Neural cell (in vitro differentiated cells): ENCODE results near the gene SEMA3B. TPM values are rescaled to one million over a fixed set of nuclear protein-coding genes. Genes with fewer than 3 reads are reported as not detected.
"Not testable (repeated sequence)": the region's sequence is repeated elsewhere in the genome, so short reads cannot be mapped to it uniquely, and the experiment has no call there.

Experiments
- H2AFZ ChIP-seq: fragments of 200-600, 300-800 bp; sonication (generic), shearing (Covaris generic); 2 replicates; pipeline ENCODE4 v1.6.0; 2014; ENCODE audit warnings: low read depth, mild to moderate bottlenecking, antibody characterized with exemption, low read length, moderate library complexity
- H3F3A ChIP-seq: fragments of 200-600 bp; shearing (Covaris generic); 2 replicates; pipeline ENCODE4 v1.6.1; 2016; ENCODE audit warnings: mild to moderate bottlenecking, moderate library complexity, mixed read lengths, antibody characterized with exemption, low read length; ENCODE audit not compliant: insufficient read depth, poor library complexity, severe bottlenecking
- H3K27ac ChIP-seq: fragments of 200-600, 300-800 bp; sonication (generic), shearing (Covaris generic); 2 replicates; pipeline ENCODE4 v1.5.1; 2014; ENCODE audit warnings: mild to moderate bottlenecking, low read length, moderate library complexity
- H3K27me3 ChIP-seq: fragments of 300-800, 200-600 bp; sonication (generic), shearing (Covaris generic); 2 replicates; pipeline ENCODE4 v1.6.0; 2014; ENCODE audit warnings: mild to moderate bottlenecking, low read depth, low read length, moderate library complexity; ENCODE audit not compliant: insufficient read depth
- H3K36me3 ChIP-seq: fragments of 300-800, 200-600 bp; sonication (generic), shearing (Covaris generic); 2 replicates; pipeline ENCODE4 v1.5.1; 2014; ENCODE audit warnings: mild to moderate bottlenecking, antibody characterized with exemption, low read length, moderate library complexity; ENCODE audit not compliant: insufficient read depth
- H3K4me2 ChIP-seq: fragments of 300-800, 200-600 bp; sonication (generic), shearing (Covaris generic); 2 replicates; pipeline ENCODE4 v1.6.0; 2014; ENCODE audit warnings: mild to moderate bottlenecking, low read length
- H3K4me3 ChIP-seq: fragments of 300-800, 200-600 bp; sonication (generic), shearing (Covaris generic); 2 replicates; pipeline ENCODE4 v1.5.1; 2014; ENCODE audit warnings: mild to moderate bottlenecking, low read length, moderate library complexity
- H3K79me2 ChIP-seq: fragments of 200-600 bp; shearing (Covaris generic); replicated peaks from 2 replicates; pipeline ENCODE4 v1.6.0; 2014; ENCODE audit warnings: mild to moderate bottlenecking, low read length, moderate library complexity; ENCODE audit not compliant: insufficient read depth
- H3K9ac ChIP-seq: fragments of 300-800, 200-600 bp; sonication (generic), shearing (Covaris generic); 2 replicates; pipeline ENCODE4 v1.6.1; 2016; ENCODE audit warnings: mild to moderate bottlenecking, low read length, mixed read lengths
- H3K9me2 ChIP-seq: fragments of 200-600 bp; shearing (Covaris generic); 2 replicates; pipeline ENCODE4 v1.6.1; 2016; ENCODE audit warnings: mild to moderate bottlenecking, low read length, mixed read lengths; ENCODE audit not compliant: insufficient read depth
- H3K9me3 ChIP-seq: fragments of 200-600, 300-800 bp; sonication (generic), shearing (Covaris generic); 2 replicates; pipeline ENCODE4 v1.6.1; 2016; ENCODE audit warnings: mild to moderate bottlenecking, mixed run types, low read length, moderate library complexity, mixed read lengths
- H4K20me1 ChIP-seq: fragments of 200-600 bp; shearing (Covaris generic); 2 replicates; pipeline ENCODE4 v1.6.1; 2016; ENCODE audit warnings: mild to moderate bottlenecking, mixed run types; ENCODE audit not compliant: insufficient read depth
- CTCF ChIP-seq: fragments of 450-650 bp; IDR thresholded peaks from 2 replicates; pipeline ENCODE4 v1.5.1; 2014; ENCODE audit warnings: antibody characterized with exemption, mild to moderate bottlenecking, moderate library complexity; ENCODE audit not compliant: poor library complexity, severe bottlenecking
- EP300 ChIP-seq: fragments of 450-650 bp; conservative IDR thresholded peaks from 2 replicates; pipeline ENCODE4 v1.6.1; 2014; ENCODE audit warnings: antibody characterized with exemption, mild to moderate bottlenecking, moderate library complexity; ENCODE audit not compliant: poor library complexity, severe bottlenecking
- EZH2 ChIP-seq: fragments of 200-600, 300-800 bp; shearing (Covaris generic), sonication (generic); IDR thresholded peaks from 2 replicates; pipeline ENCODE4 v1.6.1; 2014; ENCODE audit warnings: antibody characterized with exemption, low read length, borderline replicate concordance, mild to moderate bottlenecking; ENCODE audit not compliant: insufficient read depth, poor library complexity, severe bottlenecking
- MXI1 ChIP-seq: fragments of 450-650 bp; conservative IDR thresholded peaks from 2 replicates; pipeline ENCODE4 v1.6.1; 2014; ENCODE audit warnings: antibody characterized with exemption, mild to moderate bottlenecking; ENCODE audit not compliant: poor library complexity, severe bottlenecking
- POLR2AphosphoS5 ChIP-seq: IDR thresholded peaks from 2 replicates; pipeline ENCODE4 v1.6.1; 2012
- RAD21 ChIP-seq: fragments of 450-650 bp; conservative IDR thresholded peaks from 2 replicates; pipeline ENCODE4 v1.6.1; 2014; ENCODE audit warnings: antibody characterized with exemption, mild to moderate bottlenecking, moderate library complexity
- REST ChIP-seq: IDR thresholded peaks from 2 replicates; pipeline ENCODE4 v1.6.1; 2012; ENCODE audit warnings: borderline replicate concordance
- SMC3 ChIP-seq: fragments of 450-650 bp; conservative IDR thresholded peaks from 2 replicates; pipeline ENCODE4 v1.6.1; 2014; ENCODE audit warnings: antibody characterized with exemption, mild to moderate bottlenecking, moderate library complexity; ENCODE audit not compliant: poor library complexity
- TAF1 ChIP-seq: IDR thresholded peaks from 2 replicates; pipeline ENCODE4 v1.6.1; 2012; ENCODE audit warnings: low read depth
- polyA plus RNA-seq: library from polyadenylated mRNA; depleted of rRNA; stranded (reverse); fragments of >200 nt; gene quantifications from 2 replicates; pipeline ENCODE4 v1.2.3, GENCODE V29; 2014

SEMA3B gene
- polyA plus RNA-seq, 1 donor from 2014 or later, result 7.8 TPM

- Histone ChIP-seq H3K4me2 (no peak overlapping the region), H3K27me3 (no peaks in the 10 kb centered on the region), H3K4me3 (no peak overlapping the region), H4K20me1 (no peaks in the 10 kb centered on the region), H3K9me3 (no peaks in the 10 kb centered on the region), H3K9me2 (no peaks in the 10 kb centered on the region), H2AFZ (no peak overlapping the region), H3K36me3 (no peaks in the 10 kb centered on the region), H3F3A (no peaks in the 10 kb centered on the region), H3K79me2 (peaks cover 88% of the 10 kb centered on the region), H3K9ac (no peak overlapping the region), H3K27ac (no peak overlapping the region)
- no peak for TF ChIP-seq SMC3
- no peak for TF ChIP-seq RAD21
- TF ChIP-seq MXI1, result no peak
- no peak for TF ChIP-seq EP300
- no peak for TF ChIP-seq POLR2AphosphoS5
- TF ChIP-seq CTCF, result no peak
- TF ChIP-seq TAF1, result no peak
- no peak for TF ChIP-seq EZH2
- TF ChIP-seq REST, result no peak
These were observed 25.4 kb upstream of the SEMA3B start for GRCh38 chr3:50243543-50243895.

- H3K27ac ChIP-seq, result peak overlapping the region; percentile 96
- H3K9ac ChIP-seq, H2AFZ ChIP-seq, H3K4me3 ChIP-seq, H3K36me3 ChIP-seq, H4K20me1 ChIP-seq, H3K4me2 ChIP-seq, H3F3A ChIP-seq, H3K9me2 ChIP-seq, H3K27me3 ChIP-seq, H3K9me3 ChIP-seq: not testable (repeated sequence)
- peaks cover 88% of the 10 kb centered on the region for H3K79me2 ChIP-seq
These were observed 24.1 kb upstream of the SEMA3B start for GRCh38 chr3:50244813-50245212.

GRCh38 chr3:50245251-50245745 lies 23.6 kb upstream of the SEMA3B start:
- H3K79me2 ChIP-seq, result peaks cover 88% of the 10 kb centered on the region

More at GRCh38 chr3:50245251-50245745, 23.6 kb upstream of the SEMA3B start:
- Histone ChIP-seq H3K4me2 (peak overlapping the region; percentile 73), H2AFZ (no peak overlapping the region), H3K36me3 (no peaks in the 10 kb centered on the region), H3K9ac (peak overlapping the region; percentile 83), H3K4me3 (peak overlapping the region; percentile 62), H3K27ac (peak overlapping the region; percentile 96), H3K9me3 (no peaks in the 10 kb centered on the region), H3F3A (no peaks in the 10 kb centered on the region), H4K20me1 (no peaks in the 10 kb centered on the region), H3K27me3 (no peaks in the 10 kb centered on the region), H3K9me2 (no peaks in the 10 kb centered on the region)
- no peak for TF ChIP-seq SMC3
- peak; percentile 14 for TF ChIP-seq TAF1
- no peak for TF ChIP-seq REST
- no peak for TF ChIP-seq EP300
- TF ChIP-seq RAD21, result no peak
